GM18498 (cell line): ENCODE results near the gene ZDHHC7.
"Not testable (repeated sequence)": the region's sequence is repeated elsewhere in the genome, so short reads cannot be mapped to it uniquely, and the experiment has no call there.

Source experiments
- ATAC-seq: cut with Tn5 transposase; IDR thresholded peaks from one replicate; pipeline ENCODE4 v1.9.1; 2021; ENCODE audit warnings: mild to moderate bottlenecking, moderate library complexity; ENCODE audit not compliant: unreplicated experiment

Gene ZDHHC7

GRCh38 chr16:85045077-85045476 is 33.7 kb upstream of the ZDHHC7 start:
- no peak for ATAC-seq

GRCh38 chr16:85042606-85043005 is 31.3 kb upstream of the ZDHHC7 start:
- no peak for ATAC-seq

GRCh38 chr16:85042167-85042526 is 30.8 kb upstream of the ZDHHC7 start:
- no peak for ATAC-seq

DNA sequence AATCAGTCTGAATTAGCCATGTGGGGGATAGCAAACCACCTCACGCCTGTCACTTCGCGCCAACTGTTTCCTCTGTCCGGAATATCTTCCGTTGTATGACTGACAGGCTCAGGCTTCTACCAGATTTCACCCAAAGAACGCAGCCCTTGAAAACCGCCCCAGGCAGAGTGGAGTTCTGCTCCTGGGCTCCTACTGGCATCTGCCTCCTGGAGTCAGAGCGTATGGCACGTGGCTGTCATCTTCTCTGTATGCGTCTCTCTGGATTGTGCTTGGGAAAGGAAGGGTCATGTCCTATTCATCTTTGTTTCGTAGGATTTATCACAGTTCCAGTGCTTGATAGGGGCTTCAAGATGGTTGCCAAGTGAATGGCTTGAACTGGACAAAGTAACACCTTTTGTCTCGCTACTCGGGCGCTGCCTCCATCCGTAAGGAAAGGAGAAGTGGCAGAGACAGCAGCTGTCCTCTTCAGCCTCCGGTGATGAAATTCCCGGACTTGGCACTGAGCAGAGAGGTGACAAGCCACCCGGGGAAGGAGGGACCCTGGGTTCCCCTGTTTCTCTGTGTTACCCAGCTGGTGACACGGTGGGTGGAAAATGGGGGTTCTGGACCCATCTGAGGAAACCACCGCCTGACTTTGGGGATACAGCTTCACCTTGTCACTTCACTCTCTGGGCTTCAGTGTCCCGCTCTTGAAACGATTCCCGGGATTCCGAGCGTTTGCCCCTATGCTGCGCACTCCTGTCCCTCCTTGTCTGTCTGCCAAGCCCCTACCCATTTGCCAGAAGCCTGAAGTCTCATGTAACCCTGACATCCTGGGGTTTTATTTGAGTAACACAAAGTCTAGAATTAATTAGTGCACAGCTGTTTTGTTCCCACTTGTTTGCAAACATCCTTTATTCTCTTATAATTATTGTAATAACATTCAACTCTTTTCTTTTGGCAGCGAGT is 30.2 kb upstream of the ZDHHC7 start:
- ATAC-seq, result no peak

DNA sequence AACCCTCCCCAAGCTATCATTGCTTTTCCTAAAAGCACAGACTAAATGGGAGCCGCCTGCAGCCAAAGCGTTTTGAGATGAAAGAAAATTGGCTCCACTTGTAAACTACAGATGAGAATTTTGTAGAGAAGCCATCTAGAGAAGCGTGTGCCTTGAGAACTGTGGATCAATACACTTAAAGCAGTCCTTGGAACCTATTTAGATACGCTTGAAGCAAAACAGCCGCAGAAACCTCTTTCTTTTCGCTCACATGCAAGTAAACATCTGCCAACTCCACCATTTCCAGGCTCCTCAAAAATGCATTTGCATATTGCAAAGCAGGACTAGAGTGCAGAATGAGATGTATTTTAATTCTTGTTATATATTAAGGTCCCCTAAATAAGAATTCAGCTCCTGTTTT is 29.4 kb upstream of the ZDHHC7 start:
- ATAC-seq, result no peak

DNA sequence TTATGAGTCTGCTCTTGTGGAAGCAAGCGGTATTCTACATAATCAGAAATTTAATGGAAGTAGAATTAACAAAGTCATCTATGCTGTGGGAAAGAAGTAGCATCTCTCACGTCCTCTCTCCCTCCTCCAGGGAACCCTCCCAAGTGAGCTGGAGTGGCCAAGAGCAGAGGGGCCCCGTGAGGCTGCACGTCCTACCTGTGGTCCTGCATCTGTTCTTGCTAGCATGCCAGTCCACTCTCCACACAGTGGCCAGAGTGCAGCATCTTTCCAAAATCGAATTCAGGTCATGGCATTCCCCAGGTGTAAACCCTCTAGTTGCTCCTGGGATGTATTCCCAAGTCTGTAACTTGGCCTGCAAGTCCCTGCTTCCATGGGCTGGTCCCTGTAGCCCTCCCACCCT is 26.4 kb upstream of the ZDHHC7 start:
- ATAC-seq, result no peak

DNA sequence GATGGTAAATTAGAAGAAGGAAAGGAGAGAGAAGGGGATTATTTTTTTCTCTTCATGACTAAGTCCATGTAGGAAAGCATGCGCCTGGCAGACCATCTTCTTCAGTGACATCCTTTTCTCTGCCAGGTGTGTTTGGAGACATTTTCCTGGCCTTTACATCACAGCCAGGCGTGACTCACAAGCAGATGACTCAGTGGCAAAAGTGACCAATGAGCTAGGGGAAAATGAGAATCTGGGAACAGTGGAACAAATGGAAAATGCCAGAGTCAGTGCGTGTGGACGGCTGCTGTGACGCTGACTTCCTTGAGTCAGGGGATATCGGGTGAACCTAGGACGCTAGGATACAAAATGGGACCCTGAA is 25.7 kb upstream of the ZDHHC7 start:
- ATAC-seq, result no peak

- ATAC-seq, result no peak
Measured at GRCh38 chr16:85036236-85037049, 25.1 kb upstream of the ZDHHC7 start.

GRCh38 chr16:85034591-85035433 is 23.5 kb upstream of the ZDHHC7 start:
- no peak for ATAC-seq

DNA sequence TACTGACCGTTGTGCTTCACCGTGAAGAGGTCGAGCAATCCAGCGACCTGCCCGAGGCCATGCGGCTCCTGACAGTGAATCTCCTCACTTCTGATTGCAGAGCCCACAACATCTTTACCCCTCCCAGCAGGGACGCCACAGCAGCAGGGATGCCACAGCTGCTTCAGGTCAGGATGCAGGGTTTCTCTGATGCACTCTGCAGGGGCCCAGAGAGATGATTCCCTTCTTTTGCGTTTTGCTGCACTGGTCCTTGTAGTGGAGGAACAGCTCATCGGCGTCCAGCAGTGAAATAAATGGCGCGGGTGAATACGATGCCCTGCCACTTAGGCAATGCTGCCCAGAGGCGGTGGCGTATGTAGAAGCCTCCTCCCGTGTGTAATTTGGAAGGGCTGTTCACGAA is 21.8 kb upstream of the ZDHHC7 start:
- ATAC-seq, result no peak

DNA sequence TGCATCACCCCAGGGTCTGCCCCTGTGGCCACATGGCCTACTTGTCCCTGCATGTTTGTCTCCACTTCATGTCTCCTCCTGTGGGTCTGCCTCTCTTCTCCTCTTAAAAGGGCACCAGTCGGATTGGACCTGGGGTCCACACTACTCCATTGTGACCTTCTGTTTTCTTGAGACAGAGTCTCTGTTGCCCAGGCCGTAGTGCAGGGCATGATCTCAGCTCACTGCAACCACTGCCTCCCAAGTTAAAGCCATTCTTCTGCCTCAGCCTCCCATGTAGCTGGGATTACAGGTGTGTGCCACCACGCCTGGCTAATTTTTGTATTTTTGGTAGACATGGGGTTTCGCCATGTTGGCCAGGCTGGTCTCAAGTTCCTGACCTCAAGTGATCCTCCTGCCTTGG is 20.9 kb upstream of the ZDHHC7 start:
- ATAC-seq, result not testable (repeated sequence)

DNA sequence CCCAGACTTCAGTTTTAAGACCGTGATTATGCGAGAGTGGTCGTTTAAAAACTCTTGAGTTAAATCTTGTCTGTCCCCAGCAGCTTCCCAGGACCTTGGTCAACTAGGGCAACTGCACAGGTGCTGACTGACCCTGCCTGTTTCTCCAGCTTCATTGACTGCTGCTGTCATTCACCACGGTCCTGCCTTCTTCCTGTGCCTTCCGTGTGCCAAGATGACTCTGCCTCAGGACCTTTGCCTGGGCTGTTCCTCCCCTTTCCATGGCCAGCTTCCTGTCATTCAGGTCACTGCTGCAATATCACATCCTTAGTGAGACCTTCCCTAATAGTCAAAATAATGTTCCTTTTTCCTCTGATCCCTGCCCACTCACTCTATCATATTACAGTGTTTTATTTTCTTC is 20.1 kb upstream of the ZDHHC7 start:
- no peak for ATAC-seq

- no peak for ATAC-seq
Measured at GRCh38 chr16:85029981-85030401, 18.7 kb upstream of the ZDHHC7 start.

DNA sequence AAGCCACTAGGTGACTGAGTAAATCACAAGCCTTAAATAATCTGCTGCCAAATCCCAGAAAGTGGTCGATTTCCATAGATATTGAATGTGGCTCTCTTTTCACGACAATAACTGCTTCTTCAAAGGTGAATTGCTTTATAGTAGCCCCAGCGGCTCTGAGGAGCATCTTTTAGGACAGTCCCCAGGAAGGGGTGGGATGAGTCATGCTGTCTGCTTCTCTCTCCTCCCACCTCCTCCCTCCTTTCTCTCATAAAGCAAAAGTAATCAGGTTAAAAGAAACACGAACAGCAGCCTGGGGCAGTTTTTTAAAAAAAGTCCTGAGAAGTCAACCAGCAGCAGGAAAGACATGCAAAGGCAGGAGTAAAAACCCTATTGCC is 18.1 kb upstream of the ZDHHC7 start:
- ATAC-seq, result no peak

GRCh38 chr16:85028685-85029407 is 17.5 kb upstream of the ZDHHC7 start:
- ATAC-seq, result peak; percentile 39

GRCh38 chr16:85027958-85028684 is 16.8 kb upstream of the ZDHHC7 start:
- ATAC-seq, result peak; percentile 20

- peak; percentile 84 for ATAC-seq
Measured at GRCh38 chr16:85027349-85027957, 16.1 kb upstream of the ZDHHC7 start, which contains the start of gene KIAA0513. Gene KIAA0513, plus strand, starts transcription at chr16:85027795. Its CDS starts 39,277 bp downstream, at chr16:85067072.

- no peak for ATAC-seq
Measured at GRCh38 chr16:85026703-85027102, 15.4 kb upstream of the ZDHHC7 start.
